GM23338 (cell line): ENCODE measurements around the gene NUP98.

Experiments used
- CREB1 ChIP-seq: fragments of 250-450 bp; sonication (Bioruptor Pico); IDR thresholded peaks from 2 replicates; pipeline ENCODE4 v1.5.0; 2020; ENCODE audit warnings: low read depth, mild to moderate bottlenecking, moderate library complexity
- EZH2 ChIP-seq: fragments of 200-600 bp; sonication (generic); IDR thresholded peaks from one replicate; pipeline ENCODE4 v1.8.0; 2017; ENCODE audit warnings: antibody characterized with exemption, mild to moderate bottlenecking, low read depth; ENCODE audit not compliant: unreplicated experiment
- EZH2phosphoT487 ChIP-seq: fragments of 200-600 bp; sonication (generic); IDR thresholded peaks from one replicate; pipeline ENCODE4 v1.8.1; 2018; ENCODE audit warnings: antibody characterized with exemption; ENCODE audit not compliant: unreplicated experiment
- JUNB ChIP-seq: IDR thresholded peaks from one replicate; pipeline ENCODE4 v1.6.1; 2016; ENCODE audit warnings: antibody characterized with exemption; ENCODE audit not compliant: unreplicated experiment
- POLR2AphosphoS5 ChIP-seq: IDR thresholded peaks from 2 replicates; pipeline ENCODE4 v1.6.1; 2016; ENCODE audit warnings: antibody characterized with exemption, low read depth
- ZNF331 ChIP-seq: fragments of 250-450 bp; sonication (Bioruptor Pico); IDR thresholded peaks from 2 replicates; pipeline ENCODE4 v1.5.0; 2020; ENCODE audit warnings: low read depth, mild to moderate bottlenecking, moderate library complexity
- TF ChIP-seq, protein P1 (sequence below), 2 experiments: fragments of 200-600 bp in 1 of 2; sonication (generic) in 1 of 2; conservative IDR thresholded peaks; 2 replicates each; pipeline versions ENCODE4 v1.5.1 to v1.6.1; 2016 to 2017; ENCODE audit warnings: antibody characterized with exemption in 2 of 2, low read depth in 2 of 2, mild to moderate bottlenecking in 2 of 2, moderate library complexity in 1 of 2
- TF ChIP-seq, protein P2 (sequence below): IDR thresholded peaks from one replicate; pipeline ENCODE4 v1.6.1; 2018; ENCODE audit warnings: antibody characterized with exemption; ENCODE audit not compliant: unreplicated experiment

DNA sequence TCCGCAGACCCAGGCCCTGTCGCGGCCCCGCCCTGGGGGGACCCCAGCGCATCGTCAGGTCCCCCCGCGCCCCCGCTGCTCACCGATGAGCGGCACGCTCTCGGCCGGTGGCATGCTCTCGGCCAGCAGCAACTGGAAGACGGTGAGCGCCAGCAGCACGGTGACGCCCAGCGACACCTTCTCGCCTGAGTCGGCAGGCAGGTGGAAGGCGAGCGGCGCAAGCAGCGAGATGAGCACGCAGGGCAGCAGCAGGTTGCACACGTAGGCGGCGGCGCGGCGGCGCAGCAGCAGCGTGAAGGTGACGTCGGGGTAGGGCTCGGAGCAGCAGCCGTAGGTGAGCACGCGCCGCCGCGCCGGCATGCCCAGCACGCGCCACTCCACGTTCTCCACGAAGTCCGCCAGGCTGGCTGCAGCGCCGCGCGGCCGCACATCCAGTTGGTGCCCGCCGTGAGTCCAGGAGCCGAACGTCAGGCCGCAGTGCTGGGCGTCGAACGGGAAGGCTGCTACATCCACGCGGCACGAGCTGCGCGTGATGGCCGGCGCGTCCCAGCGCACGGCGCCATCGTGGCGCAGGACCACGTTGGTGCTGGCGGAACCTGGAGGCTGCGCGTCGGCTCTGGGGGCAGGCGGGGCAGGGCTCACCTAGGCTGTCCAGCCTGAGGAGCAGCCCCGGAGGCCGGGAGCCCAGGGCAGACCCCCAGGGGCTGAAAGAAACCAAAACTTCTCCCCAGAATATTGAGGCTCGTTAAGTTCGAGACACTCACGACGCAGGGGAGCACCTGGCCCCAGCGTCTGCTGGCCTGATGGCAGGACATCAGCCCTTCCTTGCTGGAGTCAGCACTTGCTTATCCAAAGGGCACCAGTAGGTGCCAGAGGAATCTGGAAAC, 130.0 kb downstream of the NUP98 start:
- TF ChIP-seq, protein P1, sequence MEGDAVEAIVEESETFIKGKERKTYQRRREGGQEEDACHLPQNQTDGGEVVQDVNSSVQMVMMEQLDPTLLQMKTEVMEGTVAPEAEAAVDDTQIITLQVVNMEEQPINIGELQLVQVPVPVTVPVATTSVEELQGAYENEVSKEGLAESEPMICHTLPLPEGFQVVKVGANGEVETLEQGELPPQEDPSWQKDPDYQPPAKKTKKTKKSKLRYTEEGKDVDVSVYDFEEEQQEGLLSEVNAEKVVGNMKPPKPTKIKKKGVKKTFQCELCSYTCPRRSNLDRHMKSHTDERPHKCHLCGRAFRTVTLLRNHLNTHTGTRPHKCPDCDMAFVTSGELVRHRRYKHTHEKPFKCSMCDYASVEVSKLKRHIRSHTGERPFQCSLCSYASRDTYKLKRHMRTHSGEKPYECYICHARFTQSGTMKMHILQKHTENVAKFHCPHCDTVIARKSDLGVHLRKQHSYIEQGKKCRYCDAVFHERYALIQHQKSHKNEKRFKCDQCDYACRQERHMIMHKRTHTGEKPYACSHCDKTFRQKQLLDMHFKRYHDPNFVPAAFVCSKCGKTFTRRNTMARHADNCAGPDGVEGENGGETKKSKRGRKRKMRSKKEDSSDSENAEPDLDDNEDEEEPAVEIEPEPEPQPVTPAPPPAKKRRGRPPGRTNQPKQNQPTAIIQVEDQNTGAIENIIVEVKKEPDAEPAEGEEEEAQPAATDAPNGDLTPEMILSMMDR (conservative IDR thresholded peaks at IDR 0.05; ENCODE audit: low read depth in 2 of 2): no peak
- TF ChIP-seq, protein P2, sequence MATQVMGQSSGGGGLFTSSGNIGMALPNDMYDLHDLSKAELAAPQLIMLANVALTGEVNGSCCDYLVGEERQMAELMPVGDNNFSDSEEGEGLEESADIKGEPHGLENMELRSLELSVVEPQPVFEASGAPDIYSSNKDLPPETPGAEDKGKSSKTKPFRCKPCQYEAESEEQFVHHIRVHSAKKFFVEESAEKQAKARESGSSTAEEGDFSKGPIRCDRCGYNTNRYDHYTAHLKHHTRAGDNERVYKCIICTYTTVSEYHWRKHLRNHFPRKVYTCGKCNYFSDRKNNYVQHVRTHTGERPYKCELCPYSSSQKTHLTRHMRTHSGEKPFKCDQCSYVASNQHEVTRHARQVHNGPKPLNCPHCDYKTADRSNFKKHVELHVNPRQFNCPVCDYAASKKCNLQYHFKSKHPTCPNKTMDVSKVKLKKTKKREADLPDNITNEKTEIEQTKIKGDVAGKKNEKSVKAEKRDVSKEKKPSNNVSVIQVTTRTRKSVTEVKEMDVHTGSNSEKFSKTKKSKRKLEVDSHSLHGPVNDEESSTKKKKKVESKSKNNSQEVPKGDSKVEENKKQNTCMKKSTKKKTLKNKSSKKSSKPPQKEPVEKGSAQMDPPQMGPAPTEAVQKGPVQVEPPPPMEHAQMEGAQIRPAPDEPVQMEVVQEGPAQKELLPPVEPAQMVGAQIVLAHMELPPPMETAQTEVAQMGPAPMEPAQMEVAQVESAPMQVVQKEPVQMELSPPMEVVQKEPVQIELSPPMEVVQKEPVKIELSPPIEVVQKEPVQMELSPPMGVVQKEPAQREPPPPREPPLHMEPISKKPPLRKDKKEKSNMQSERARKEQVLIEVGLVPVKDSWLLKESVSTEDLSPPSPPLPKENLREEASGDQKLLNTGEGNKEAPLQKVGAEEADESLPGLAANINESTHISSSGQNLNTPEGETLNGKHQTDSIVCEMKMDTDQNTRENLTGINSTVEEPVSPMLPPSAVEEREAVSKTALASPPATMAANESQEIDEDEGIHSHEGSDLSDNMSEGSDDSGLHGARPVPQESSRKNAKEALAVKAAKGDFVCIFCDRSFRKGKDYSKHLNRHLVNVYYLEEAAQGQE: no peak
- TF ChIP-seq POLR2AphosphoS5 (no peak), EZH2phosphoT487 (no peak), CREB1 (CRISPR knock-in tag) (no peak), EZH2 (no peak), ZNF331 (CRISPR knock-in tag) (no peak), JUNB (no peak)
